Stimulated activated effector memory CD8-positive, alpha-beta T cell treated with anti-CD3 and anti-CD28 coated beads, Interleukin-12 subunit alpha, Interleukin-12 subunit beta, amount 100 ng/mL, for 72 hours (primary cell): ENCODE measurements around the gene CD300LF.

ENCODE experiments used
- ATAC-seq: fragments of 150-1000 bp; cut with Tn5 transposase; 2 replicates; pipeline ENCODE4 v1.10.0; 2021
- DNase-seq, 2 donors: peaks; one replicate each; pipeline ENCODE4 v3.0.0; 2021 to 2022; ENCODE audit warnings: low spot score in 2 of 2
- H3K27ac Mint-ChIP-seq: one replicate; pipeline ENCODE4 v1.8.0; 2022; ENCODE audit warnings: mild to moderate bottlenecking, mixed read lengths
- H3K36me3 Mint-ChIP-seq: one replicate; pipeline ENCODE4 v1.8.0; 2022; ENCODE audit warnings: mild to moderate bottlenecking, mixed read lengths
- H3K4me1 Mint-ChIP-seq: one replicate; pipeline ENCODE4 v1.8.0; 2022; ENCODE audit warnings: mixed read lengths
- H3K4me3 Mint-ChIP-seq: one replicate; pipeline ENCODE4 v1.8.0; 2022; ENCODE audit warnings: mild to moderate bottlenecking, mixed read lengths
- H3K9me3 Mint-ChIP-seq: one replicate; pipeline ENCODE4 v1.8.0; 2022; ENCODE audit warnings: mixed read lengths

The CD300LF gene

DNA sequence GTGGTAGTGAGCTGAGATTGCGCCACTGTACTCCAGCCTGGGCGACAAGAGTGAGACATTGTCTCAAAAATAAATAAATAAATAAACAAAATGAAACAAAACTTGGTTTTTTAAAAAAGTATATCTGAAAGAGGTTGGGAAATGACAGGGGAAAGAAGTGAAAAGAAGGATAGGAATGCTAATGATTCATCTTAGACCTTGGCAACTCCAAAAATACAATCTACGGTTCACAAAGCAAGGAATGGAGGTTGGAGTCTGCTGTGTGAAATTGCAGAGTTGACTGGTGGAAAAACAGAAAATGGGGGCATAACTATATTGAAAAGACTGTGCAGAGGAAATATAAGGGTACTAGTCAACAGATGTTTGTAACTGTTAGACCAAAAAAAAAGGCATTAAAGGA is 49.2 kb downstream of the CD300LF start:
- no peak overlapping the region for H3K27ac Mint-ChIP-seq
- H3K4me1 Mint-ChIP-seq, result no peaks in the 10 kb centered on the region
- no peak for DNase-seq
- no peak for ATAC-seq
- H3K9me3 Mint-ChIP-seq, result no peaks in the 10 kb centered on the region
- H3K36me3 Mint-ChIP-seq, result no peaks in the 10 kb centered on the region
- no peak overlapping the region for H3K4me3 Mint-ChIP-seq

DNA sequence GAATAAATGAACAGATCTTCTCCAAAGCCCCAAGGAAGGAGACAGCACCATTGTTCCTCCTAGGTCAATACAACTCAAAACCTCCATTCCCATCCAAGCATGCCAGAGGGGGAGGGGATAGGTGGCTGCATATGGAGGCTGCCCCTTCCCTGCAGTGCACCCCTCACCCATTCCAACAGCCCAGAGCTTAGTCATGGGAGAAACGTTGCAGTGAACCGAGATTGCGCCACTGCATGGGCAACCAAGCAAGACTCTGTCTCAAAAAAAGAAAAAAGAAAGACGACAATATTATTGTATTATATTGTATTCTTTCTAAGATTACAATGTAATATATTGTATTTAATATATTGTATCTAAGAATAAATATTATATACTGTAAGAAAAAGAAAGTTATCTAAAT is 52.8 kb downstream of the CD300LF start:
- Mint-ChIP-seq H3K27ac (no peak overlapping the region), H3K4me1 (peaks cover 9% of the 10 kb centered on the region), H3K4me3 (no peak overlapping the region), H3K36me3 (no peaks in the 10 kb centered on the region), H3K9me3 (no peaks in the 10 kb centered on the region)
- ATAC-seq, result no peak
- DNase-seq, result no peak

DNA sequence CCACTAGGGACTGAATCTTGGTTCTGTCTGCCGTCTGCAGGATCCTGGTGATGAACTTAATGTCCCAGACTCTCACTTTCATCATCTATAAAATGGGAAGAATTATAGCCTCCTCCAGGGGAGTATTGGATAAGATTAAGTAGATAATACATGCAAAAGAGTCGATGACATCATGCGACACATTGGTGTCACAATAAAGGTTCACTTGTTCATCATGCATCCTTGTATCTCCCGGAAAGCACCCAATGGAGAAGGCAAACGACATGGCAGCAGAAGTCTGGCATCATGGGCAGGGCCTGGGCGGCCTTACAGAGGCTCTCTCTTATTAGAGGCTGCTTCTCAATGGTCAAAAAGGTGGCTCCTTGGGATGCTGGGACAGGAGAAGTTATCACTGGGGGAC is 54.1 kb downstream of the CD300LF start:
- H3K27ac Mint-ChIP-seq, result no peak overlapping the region
- H3K36me3 Mint-ChIP-seq, result no peaks in the 10 kb centered on the region
- peaks cover 9% of the 10 kb centered on the region for H3K4me1 Mint-ChIP-seq
- H3K9me3 Mint-ChIP-seq, result no peaks in the 10 kb centered on the region
- no peak overlapping the region for H3K4me3 Mint-ChIP-seq
- no peak for DNase-seq
- ATAC-seq, result no peak

DNA sequence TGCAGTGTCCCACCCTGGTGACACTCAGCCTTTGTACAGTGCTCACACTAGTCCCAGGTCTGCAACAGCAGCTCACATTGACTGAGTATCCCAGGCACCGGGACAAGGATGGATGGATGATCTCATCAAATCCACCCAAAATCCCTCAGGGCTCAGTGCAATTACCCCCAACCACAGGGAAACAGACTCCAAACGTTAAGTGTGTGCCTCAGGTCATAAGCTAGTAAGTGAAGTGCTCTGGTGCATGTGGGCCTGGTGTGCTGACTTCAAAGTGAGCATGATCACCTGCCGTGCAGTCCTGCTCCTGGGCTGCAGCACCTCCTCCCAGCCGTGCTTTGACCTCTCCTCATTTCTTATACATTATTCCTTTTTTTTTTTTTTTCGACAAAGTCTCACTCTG is 58.0 kb downstream of the CD300LF start:
- Mint-ChIP-seq H3K9me3 (no peaks in the 10 kb centered on the region), H3K36me3 (no peaks in the 10 kb centered on the region), H3K27ac (no peak overlapping the region), H3K4me3 (no peak overlapping the region), H3K4me1 (peaks cover 9% of the 10 kb centered on the region)
- DNase-seq (no peak), ATAC-seq (no peak)

DNA sequence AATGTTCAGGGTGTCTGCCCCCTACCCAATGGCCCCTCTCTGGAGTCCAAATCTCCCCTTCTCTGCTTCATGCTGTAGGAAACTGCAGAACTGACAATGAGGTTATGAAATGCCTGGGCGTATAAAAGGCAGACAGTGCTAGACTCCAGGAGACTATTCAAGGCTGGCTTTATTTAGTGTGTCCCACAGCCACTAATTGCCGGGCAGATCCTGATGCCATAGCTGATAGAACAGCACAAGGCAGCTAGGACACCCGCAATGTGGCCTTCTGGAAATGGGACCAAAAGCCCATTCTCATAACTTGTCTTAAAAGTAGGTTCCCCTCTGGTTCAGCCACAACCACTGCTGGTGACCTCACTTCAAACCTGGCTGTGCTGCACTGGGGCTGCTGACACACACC is 60.7 kb downstream of the CD300LF start:
- no peaks in the 10 kb centered on the region for H3K36me3 Mint-ChIP-seq
- DNase-seq (no peak), ATAC-seq (no peak)
- H3K27ac Mint-ChIP-seq, result no peak overlapping the region
- no peak overlapping the region for H3K4me3 Mint-ChIP-seq
- H3K9me3 Mint-ChIP-seq, result no peaks in the 10 kb centered on the region
- H3K4me1 Mint-ChIP-seq, result peaks cover under 1% of the 10 kb centered on the region

DNA sequence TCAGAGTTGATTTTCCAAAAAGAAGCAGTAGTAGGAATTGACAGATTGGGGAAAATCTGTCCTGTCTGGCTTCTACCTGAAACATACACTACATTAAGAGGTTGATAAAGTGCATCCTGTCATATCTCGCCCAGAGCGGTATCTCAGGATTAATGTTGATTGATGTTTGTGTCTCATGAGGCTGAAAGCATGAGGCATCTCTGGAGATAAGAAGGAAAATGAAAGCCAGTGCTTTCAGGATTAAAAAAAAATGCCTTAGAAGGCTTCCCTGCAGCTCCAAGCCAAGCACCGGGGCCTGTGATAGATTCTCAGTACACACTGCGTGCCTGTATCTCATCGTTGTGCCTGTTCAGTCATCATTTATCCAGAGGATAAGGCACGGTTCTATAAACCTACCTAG is 62.8 kb downstream of the CD300LF start:
- H3K4me1 Mint-ChIP-seq, result no peaks in the 10 kb centered on the region
- DNase-seq (no peak), ATAC-seq (no peak)
- no peaks in the 10 kb centered on the region for H3K9me3 Mint-ChIP-seq
- H3K36me3 Mint-ChIP-seq, result no peaks in the 10 kb centered on the region
- no peak overlapping the region for H3K4me3 Mint-ChIP-seq
- no peak overlapping the region for H3K27ac Mint-ChIP-seq

DNA sequence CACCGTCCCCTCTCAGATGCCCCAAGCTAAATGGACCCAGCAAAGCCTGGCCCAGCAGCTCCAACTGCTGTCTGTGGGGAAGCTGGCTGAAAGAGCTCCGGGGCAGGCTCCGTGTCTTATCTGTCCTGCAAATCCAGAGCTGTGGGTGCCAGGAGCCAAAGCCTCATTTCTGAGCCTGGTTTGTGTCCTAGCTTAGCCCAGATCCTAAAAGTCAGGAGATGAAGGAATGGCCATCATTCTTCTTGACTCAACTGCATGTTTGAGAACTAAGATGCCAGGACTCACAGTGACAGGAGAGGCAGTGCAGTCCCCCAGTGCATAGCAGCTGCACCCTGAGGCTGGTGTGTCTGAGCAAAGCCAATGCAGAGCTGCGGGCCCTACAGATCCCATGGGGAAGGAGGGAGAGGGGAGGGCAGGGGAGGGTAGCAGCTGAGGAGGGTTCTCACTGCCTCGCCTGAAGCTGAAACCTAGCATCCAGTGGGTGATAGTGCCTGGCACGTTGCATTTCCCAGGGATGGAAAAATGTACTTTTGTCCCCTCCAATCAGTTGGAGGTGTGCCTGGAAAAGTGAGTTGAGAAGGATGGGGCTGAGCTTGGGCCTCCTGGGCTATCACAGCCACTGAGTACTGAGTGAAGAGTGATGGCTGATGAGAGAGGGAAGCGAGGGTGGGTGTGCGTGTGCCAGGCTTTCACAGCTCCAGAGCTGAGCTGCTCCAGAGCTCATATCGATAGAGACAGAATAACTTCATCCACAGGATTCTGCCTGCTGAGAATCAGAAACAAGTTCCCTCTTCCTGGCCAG is 64.7 kb downstream of the CD300LF start:
- Mint-ChIP-seq H3K9me3 (no peaks in the 10 kb centered on the region), H3K4me1 (no peaks in the 10 kb centered on the region), H3K4me3 (no peak overlapping the region), H3K36me3 (no peaks in the 10 kb centered on the region), H3K27ac (no peak overlapping the region)
- DNase-seq (no peak), ATAC-seq (no peak)

DNA sequence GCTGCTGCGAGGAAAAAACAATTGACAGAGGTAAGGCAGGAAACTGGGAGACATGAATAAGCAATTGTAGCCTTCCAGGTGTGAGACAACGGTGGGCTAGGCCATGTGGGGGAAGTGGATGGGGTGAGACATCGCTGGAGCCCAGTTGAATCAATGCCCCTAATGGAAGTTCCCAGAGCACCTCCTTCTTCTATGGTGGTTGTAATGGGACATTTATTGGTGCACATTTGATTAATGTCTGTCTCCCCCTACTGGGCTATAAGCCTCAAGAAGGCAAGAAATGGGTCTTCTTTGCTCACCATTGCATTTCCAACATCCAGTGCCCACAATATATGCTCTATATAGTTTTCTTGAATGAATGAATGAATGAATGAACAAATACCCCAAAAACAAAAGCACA is 66.5 kb downstream of the CD300LF start:
- no peaks in the 10 kb centered on the region for H3K9me3 Mint-ChIP-seq
- ATAC-seq, result peak; percentile 47

DNA sequence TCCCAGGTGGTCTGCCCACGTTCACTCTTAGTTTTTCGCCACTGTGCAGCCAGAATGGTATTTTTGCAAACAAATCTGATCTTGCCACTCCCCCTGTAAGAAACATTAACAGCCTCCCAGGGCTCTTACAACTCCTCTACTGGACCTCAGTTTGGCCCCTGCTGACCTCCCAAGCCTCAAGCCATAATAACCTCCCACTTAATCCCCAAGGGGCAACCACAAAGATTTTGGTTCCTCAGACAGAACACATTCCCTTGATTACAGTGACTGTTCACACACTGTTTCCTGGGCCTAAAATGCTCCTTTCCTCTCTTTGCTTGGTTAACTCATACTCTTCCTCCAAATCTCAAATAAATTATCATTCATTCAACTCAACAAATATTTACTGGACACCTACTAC is 67.7 kb downstream of the CD300LF start:
- Mint-ChIP-seq H3K4me1 (peaks cover 13% of the 10 kb centered on the region), H3K9me3 (no peaks in the 10 kb centered on the region), H3K4me3 (no peak overlapping the region), H3K27ac (no peak overlapping the region), H3K36me3 (no peaks in the 10 kb centered on the region)
- ATAC-seq (no peak), DNase-seq (no peak)

More for the DNA sequence above, 66.5 kb downstream of the CD300LF start:
- Mint-ChIP-seq H3K27ac (no peak overlapping the region), H3K4me3 (no peak overlapping the region), H3K36me3 (no peaks in the 10 kb centered on the region), H3K4me1 (peaks cover 8% of the 10 kb centered on the region)
- no peak for DNase-seq

DNA sequence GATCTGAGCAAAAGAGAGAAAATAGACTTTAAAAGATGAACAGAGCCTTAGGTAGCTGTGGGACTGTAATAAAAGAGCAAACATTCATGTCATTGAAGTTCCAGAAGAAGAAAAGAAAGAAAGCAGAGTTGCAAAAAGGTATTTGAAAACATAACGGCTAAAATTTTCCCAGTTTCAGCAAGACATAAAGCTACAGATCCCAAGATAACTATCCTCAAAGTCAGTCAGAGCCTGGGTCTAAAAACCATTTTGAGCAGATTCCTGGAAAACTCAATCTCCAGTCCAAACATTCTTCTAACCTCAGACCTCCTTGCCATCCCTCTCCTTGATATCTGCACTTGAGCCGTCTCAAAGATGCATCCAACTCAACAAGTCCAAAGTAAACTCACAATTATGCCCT is 68.3 kb downstream of the CD300LF start:
- no peaks in the 10 kb centered on the region for H3K9me3 Mint-ChIP-seq
- no peaks in the 10 kb centered on the region for H3K36me3 Mint-ChIP-seq
- peaks cover 19% of the 10 kb centered on the region for H3K4me1 Mint-ChIP-seq
- no peak overlapping the region for H3K4me3 Mint-ChIP-seq
- no peak for DNase-seq
- no peak for ATAC-seq
- no peak overlapping the region for H3K27ac Mint-ChIP-seq
